ENCODE measurements around the gene SSH3.

DNA sequence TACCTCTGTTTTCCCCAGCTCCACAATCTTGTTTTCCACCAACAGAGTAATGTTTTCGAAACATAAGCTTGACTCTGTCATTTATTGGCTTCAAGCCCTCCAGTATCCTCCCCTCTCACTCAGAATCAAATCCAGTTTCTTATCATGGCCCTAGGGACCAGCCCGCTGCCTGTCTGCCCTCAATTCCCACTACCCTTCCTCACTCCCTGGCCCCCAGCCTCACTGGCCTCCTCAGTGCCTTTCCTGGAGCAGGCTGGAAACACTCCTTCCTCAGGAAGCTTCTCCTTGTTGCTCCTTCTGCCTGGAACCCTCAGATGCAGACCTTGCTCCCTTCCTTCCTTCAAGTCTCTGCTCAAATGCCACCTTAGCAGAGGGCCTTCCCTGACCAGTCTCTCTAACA, 46.1 kb downstream of the SSH3 start:
- TF ChIP-seq MXI1 (IDR thresholded peaks at IDR 0.05; ENCODE audit: borderline replicate concordance, low read depth, low read length) = no peak
- TF ChIP-seq, protein P1, sequence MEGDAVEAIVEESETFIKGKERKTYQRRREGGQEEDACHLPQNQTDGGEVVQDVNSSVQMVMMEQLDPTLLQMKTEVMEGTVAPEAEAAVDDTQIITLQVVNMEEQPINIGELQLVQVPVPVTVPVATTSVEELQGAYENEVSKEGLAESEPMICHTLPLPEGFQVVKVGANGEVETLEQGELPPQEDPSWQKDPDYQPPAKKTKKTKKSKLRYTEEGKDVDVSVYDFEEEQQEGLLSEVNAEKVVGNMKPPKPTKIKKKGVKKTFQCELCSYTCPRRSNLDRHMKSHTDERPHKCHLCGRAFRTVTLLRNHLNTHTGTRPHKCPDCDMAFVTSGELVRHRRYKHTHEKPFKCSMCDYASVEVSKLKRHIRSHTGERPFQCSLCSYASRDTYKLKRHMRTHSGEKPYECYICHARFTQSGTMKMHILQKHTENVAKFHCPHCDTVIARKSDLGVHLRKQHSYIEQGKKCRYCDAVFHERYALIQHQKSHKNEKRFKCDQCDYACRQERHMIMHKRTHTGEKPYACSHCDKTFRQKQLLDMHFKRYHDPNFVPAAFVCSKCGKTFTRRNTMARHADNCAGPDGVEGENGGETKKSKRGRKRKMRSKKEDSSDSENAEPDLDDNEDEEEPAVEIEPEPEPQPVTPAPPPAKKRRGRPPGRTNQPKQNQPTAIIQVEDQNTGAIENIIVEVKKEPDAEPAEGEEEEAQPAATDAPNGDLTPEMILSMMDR (conservative IDR thresholded peaks at IDR 0.05; ENCODE audit: low read depth, low read length) = no peak
- TF ChIP-seq POLR2A (IDR thresholded peaks at IDR 0.05; ENCODE audit: low read depth, low read length) = no peak
- TF ChIP-seq, protein P2, sequence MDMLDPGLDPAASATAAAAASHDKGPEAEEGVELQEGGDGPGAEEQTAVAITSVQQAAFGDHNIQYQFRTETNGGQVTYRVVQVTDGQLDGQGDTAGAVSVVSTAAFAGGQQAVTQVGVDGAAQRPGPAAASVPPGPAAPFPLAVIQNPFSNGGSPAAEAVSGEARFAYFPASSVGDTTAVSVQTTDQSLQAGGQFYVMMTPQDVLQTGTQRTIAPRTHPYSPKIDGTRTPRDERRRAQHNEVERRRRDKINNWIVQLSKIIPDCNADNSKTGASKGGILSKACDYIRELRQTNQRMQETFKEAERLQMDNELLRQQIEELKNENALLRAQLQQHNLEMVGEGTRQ (IDR thresholded peaks at IDR 0.05; ENCODE audit: low read depth, low read length) = no peak
- TF ChIP-seq RAD21 (IDR thresholded peaks at IDR 0.05; ENCODE audit: low read length) = no peak
- no peak for TF ChIP-seq FOS (IDR thresholded peaks at IDR 0.05; ENCODE audit: low read depth, low read length)
- no peak for TF ChIP-seq MAZ (IDR thresholded peaks at IDR 0.05; ENCODE audit: borderline replicate concordance, low read depth, low read length)
- TF ChIP-seq ELK1 (IDR thresholded peaks at IDR 0.05; ENCODE audit: borderline replicate concordance, low read depth, low read length) = no peak
- TF ChIP-seq SMC3 (IDR thresholded peaks at IDR 0.05; ENCODE audit: low read depth, low read length) = no peak
- no peak for TF ChIP-seq BHLHE40 (IDR thresholded peaks at IDR 0.05; ENCODE audit: low read depth, low read length)
- TF ChIP-seq RCOR1 (IDR thresholded peaks at IDR 0.05; ENCODE audit: insufficient replicate concordance, low read length) = no peak
- TF ChIP-seq CEBPB (IDR thresholded peaks at IDR 0.05; ENCODE audit: low read depth, low read length) = no peak
- TF ChIP-seq NFE2L2 (IDR thresholded peaks at IDR 0.05; ENCODE audit: low read depth, low read length) = no peak
- TF ChIP-seq RFX5 (IDR thresholded peaks at IDR 0.05; ENCODE audit: low read depth, low read length) = no peak
